OCI-LY7 (cell line): ENCODE results near the gene C10orf90.

ENCODE experiments used
- CTCF ChIP-seq: fragments of 200-600 bp; sonication (generic); conservative IDR thresholded peaks from 2 replicates; pipeline ENCODE4 v1.5.1; 2014; ENCODE audit warnings: mild to moderate bottlenecking, antibody characterized with exemption, low read length, moderate library complexity, mixed read lengths
- EZH2phosphoT487 ChIP-seq: fragments of 200-600 bp; sonication (generic); IDR thresholded peaks from 2 replicates; pipeline ENCODE4 v1.6.1; 2018; ENCODE audit warnings: low read depth, borderline replicate concordance, mild to moderate bottlenecking, mixed run types, antibody characterized with exemption, low read length, moderate library complexity, mixed read lengths

GRCh38 chr10:126500866-126501265, 169.6 kb downstream of the C10orf90 start:
- no peak for TF ChIP-seq CTCF
- no peak for TF ChIP-seq EZH2phosphoT487
